Lower leg skin (tissue), 3 donors: ENCODE measurements around the gene NOSIP.

Experiments used
- POLR2A ChIP-seq, 2 donors: fragments of 450-650 bp; IDR thresholded peaks; one replicate each; pipeline ENCODE4 v1.6.1; 2016 to 2017; ENCODE audit warnings: antibody characterized with exemption in 2 of 2, mild to moderate bottlenecking in 1 of 2, moderate library complexity in 1 of 2
- TF ChIP-seq, protein P1 (sequence below), 3 donors: fragments of 450-650 bp; IDR thresholded peaks; one replicate each; pipeline ENCODE4 v1.5.1; 2016; ENCODE audit warnings: antibody characterized with exemption in 3 of 3, mild to moderate bottlenecking in 3 of 3, moderate library complexity in 2 of 3

DNA sequence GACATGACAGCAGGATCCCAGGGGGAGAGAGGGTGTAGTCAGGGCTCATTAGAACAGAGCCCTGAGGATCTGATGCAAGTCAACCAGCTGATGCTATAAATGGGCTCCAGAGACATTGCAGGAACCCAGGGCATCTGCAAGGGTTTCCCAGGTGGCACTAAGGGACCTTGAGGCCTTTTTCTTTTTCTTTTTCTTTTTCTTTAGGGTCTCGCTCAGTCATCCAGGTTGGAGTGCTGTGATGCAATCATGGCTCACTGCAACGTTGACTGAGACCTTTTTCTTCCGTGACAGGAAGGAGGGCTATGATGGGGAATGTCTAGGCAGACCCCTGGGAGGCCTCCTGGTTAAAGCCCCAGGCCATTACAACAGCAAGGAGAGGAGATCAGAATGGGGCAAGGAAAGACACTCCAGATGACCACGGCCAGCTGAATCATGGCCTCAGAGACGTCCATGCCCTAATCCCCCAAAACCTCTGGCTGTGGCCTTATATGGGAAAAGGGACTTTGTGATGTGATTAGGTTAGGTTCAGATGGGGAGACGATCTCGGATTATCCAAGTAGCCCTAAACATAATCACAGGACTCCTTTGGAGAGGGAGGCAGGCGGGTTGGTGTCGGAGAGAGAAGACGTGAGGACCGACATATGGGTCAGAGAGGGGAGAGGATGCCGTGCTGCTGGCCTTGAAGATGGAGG is 72.4 kb downstream of the NOSIP start:
- TF ChIP-seq, protein P1, sequence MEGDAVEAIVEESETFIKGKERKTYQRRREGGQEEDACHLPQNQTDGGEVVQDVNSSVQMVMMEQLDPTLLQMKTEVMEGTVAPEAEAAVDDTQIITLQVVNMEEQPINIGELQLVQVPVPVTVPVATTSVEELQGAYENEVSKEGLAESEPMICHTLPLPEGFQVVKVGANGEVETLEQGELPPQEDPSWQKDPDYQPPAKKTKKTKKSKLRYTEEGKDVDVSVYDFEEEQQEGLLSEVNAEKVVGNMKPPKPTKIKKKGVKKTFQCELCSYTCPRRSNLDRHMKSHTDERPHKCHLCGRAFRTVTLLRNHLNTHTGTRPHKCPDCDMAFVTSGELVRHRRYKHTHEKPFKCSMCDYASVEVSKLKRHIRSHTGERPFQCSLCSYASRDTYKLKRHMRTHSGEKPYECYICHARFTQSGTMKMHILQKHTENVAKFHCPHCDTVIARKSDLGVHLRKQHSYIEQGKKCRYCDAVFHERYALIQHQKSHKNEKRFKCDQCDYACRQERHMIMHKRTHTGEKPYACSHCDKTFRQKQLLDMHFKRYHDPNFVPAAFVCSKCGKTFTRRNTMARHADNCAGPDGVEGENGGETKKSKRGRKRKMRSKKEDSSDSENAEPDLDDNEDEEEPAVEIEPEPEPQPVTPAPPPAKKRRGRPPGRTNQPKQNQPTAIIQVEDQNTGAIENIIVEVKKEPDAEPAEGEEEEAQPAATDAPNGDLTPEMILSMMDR (IDR thresholded peaks at IDR 0.05) = no peak
- no peak for TF ChIP-seq POLR2A (IDR thresholded peaks at IDR 0.05)
